Measurements from ENCODE around the gene HAUS7. TPM values are rescaled to one million over a fixed set of nuclear protein-coding genes. Genes with fewer than 3 reads are reported as not detected.

The HAUS7 gene
- total RNA-seq = 24.6 TPM

GRCh38 chrX:153470411-153471363 is at the start of gene HAUS7:
Gene HAUS7, minus strand, starts transcription at chrX:153470576. Its CDS starts 19 bp downstream, at chrX:153470557.

GRCh38 chrX:153517423-153517822 is 47.0 kb upstream of the HAUS7 start, which contains the start of gene ATP2B3:
Gene ATP2B3, plus strand, starts transcription at chrX:153517642. Its CDS starts 18,606 bp downstream, at chrX:153536248.

GRCh38 chrX:153494541-153495361 is 24.4 kb upstream of the HAUS7 start, which contains the start of gene BGN:
Gene BGN, plus strand, starts transcription at chrX:153494980. Its CDS starts 9,652 bp downstream, at chrX:153504632.

GRCh38 chrX:153445856-153446635 is 24.3 kb downstream of the HAUS7 start, which contains the start of gene TREX2:
Gene TREX2, minus strand, starts transcription at chrX:153446056. Its CDS starts 626 bp downstream, at chrX:153445430.

GRCh38 chrX:153411255-153411987 is 59.0 kb downstream of the HAUS7 start, which contains the start of gene ZFP92:
Gene ZFP92, plus strand, starts transcription at chrX:153411472. Its CDS starts 6,851 bp downstream, at chrX:153418323.

GRCh38 chrX:153401133-153401764 is 69.1 kb downstream of the HAUS7 start, which contains the start of gene PNMA6E:
Gene PNMA6E, minus strand, starts transcription at chrX:153401350. Its CDS starts 2,501 bp downstream, at chrX:153398849.

Other genes with a start within 250 kb of the HAUS7 start
- gene PNMA6F, start 148.8 kb downstream of the HAUS7 start, total RNA-seq = not detected
- gene ZNF275, start 136.4 kb downstream of the HAUS7 start, total RNA-seq = 16.4 TPM
- not detected for gene PNMA6E, start 69.2 kb downstream of the HAUS7 start, total RNA-seq
- gene ZFP92, start 59.1 kb downstream of the HAUS7 start, total RNA-seq = 0.60 TPM
- 0.27 TPM for gene TREX2, start 24.5 kb downstream of the HAUS7 start, total RNA-seq
- gene BGN, start 24.4 kb upstream of the HAUS7 start, total RNA-seq = 106 TPM
- 3.7 TPM for gene ATP2B3, start 47.1 kb upstream of the HAUS7 start, total RNA-seq
- 15.9 TPM for gene CCNQ, start 128.6 kb upstream of the HAUS7 start, total RNA-seq
- gene DUSP9, start 176.6 kb upstream of the HAUS7 start, total RNA-seq = not detected
- 29.3 TPM for gene PNCK, start 203.2 kb upstream of the HAUS7 start, total RNA-seq
- gene SLC6A8, start 217.3 kb upstream of the HAUS7 start, total RNA-seq = 44.7 TPM

Data from camera-type eye (tissue), 1 donor.